Suprapubic skin (tissue), 4 donors: Measurements from ENCODE around the gene ATP2C2. TPM values are rescaled to one million over a fixed set of nuclear protein-coding genes. Genes with fewer than 3 reads are reported as not detected.
A peak's percentile ranks its signal among the peaks of the same experiment; 100 is the strongest.

ENCODE experiments used
- DNase-seq, 2 donors: peaks; one replicate each; pipeline ENCODE4 v3.0.0-alpha.2; 2019; ENCODE audit warnings: low spot score in 2 of 2
- H3K27ac ChIP-seq: fragments of 200-600 bp; sonication (generic); one replicate; pipeline ENCODE4 v1.5.1; 2019
- H3K27me3 ChIP-seq: fragments of 200-600 bp; sonication (generic); one replicate; pipeline ENCODE4 v1.5.1; 2019
- H3K36me3 ChIP-seq: fragments of 200-600 bp; sonication (generic); one replicate; pipeline ENCODE4 v1.5.1; 2019
- H3K4me1 ChIP-seq: fragments of 200-600 bp; sonication (generic); one replicate; pipeline ENCODE4 v1.5.1; 2019
- H3K4me3 ChIP-seq: fragments of 200-600 bp; sonication (generic); one replicate; pipeline ENCODE4 v1.5.1; 2019; ENCODE audit warnings: mild to moderate bottlenecking
- H3K9me3 ChIP-seq: fragments of 200-600 bp; sonication (generic); one replicate; pipeline ENCODE4 v1.5.1; 2019
- EP300 ChIP-seq: sonication (generic); formaldehyde crosslinking; IDR thresholded peaks from one replicate; pipeline ENCODE4 v1.6.1; 2017; ENCODE audit warnings: antibody characterized with exemption
- POLR2A ChIP-seq, 2 donors: fragments of 450-650 bp; IDR thresholded peaks; one replicate each; pipeline ENCODE4 v1.6.1; 2017; ENCODE audit warnings: antibody characterized with exemption in 2 of 2, mild to moderate bottlenecking in 2 of 2, moderate library complexity in 2 of 2
- POLR2AphosphoS5 ChIP-seq, 3 donors: sonication (generic); formaldehyde crosslinking; IDR thresholded peaks; one replicate each; pipeline ENCODE4 v1.6.1; 2017; ENCODE audit warnings: antibody characterized with exemption in 3 of 3
- WGBS: methylation state at CpG from one replicate; pipeline ENCODE4 v1.1.5; 2018; 5-methylcytosine and 5-hydroxymethylcytosine counted together
- total RNA-seq, 4 donors: library from RNA; depleted of rRNA; stranded (reverse); fragments of >200 nt; gene quantifications; one replicate each; pipeline ENCODE4 v1.1.0, GENCODE V29; 2016
- TF ChIP-seq, protein P1 (sequence below), 2 donors: fragments of 200-600 bp in 1 of 2; fragments of 450-650 bp in 1 of 2; sonication (generic) in 1 of 2; IDR thresholded peaks; one replicate each; pipeline ENCODE4 v1.5.1; 2016 to 2019; ENCODE audit warnings: antibody characterized with exemption in 2 of 2, mild to moderate bottlenecking in 1 of 2, moderate library complexity in 1 of 2

Gene ATP2C2
- total RNA-seq, 4 donors from 2014 or later: 28.0 to 85.6 (median 40.3) TPM

DNA sequence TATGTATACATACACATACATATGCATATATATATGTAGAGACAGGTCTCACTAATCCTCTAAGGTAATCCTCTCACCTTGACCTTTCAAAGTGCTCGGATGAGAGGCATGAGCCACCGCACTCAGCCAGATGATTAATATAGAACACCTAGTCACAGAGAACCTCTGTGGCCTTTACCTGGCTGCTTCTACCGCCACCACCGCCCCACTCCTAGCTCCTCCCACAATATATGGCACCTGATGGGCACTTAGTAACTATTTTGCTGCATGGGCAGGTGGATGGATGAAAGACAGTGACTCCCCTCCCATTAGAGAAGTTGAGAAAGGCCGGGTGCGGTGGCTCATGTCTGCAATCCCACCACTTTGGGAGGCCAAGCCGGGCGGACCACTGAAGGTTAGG is 16.7 kb upstream of the ATP2C2 start:
- TF ChIP-seq, protein P1, sequence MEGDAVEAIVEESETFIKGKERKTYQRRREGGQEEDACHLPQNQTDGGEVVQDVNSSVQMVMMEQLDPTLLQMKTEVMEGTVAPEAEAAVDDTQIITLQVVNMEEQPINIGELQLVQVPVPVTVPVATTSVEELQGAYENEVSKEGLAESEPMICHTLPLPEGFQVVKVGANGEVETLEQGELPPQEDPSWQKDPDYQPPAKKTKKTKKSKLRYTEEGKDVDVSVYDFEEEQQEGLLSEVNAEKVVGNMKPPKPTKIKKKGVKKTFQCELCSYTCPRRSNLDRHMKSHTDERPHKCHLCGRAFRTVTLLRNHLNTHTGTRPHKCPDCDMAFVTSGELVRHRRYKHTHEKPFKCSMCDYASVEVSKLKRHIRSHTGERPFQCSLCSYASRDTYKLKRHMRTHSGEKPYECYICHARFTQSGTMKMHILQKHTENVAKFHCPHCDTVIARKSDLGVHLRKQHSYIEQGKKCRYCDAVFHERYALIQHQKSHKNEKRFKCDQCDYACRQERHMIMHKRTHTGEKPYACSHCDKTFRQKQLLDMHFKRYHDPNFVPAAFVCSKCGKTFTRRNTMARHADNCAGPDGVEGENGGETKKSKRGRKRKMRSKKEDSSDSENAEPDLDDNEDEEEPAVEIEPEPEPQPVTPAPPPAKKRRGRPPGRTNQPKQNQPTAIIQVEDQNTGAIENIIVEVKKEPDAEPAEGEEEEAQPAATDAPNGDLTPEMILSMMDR (IDR thresholded peaks at IDR 0.05): no peak
- TF ChIP-seq EP300 (no peak), POLR2A (IDR thresholded peaks at IDR 0.05) (no peak), POLR2AphosphoS5 (IDR thresholded peaks at IDR 0.05) (no peak)
- Histone ChIP-seq H3K9me3 (no peaks in the 10 kb centered on the region), H3K36me3 (no peaks in the 10 kb centered on the region), H3K27ac (no peak overlapping the region), H3K4me3 (no peak overlapping the region), H3K4me1 (peaks cover 14% of the 10 kb centered on the region), H3K27me3 (no peaks in the 10 kb centered on the region)
- no peak for DNase-seq
- WGBS: 88% methylated on average over 8 of the region's 8 CpGs

GRCh38 chr16:84354306-84354705 is 14.0 kb upstream of the ATP2C2 start:
- Histone ChIP-seq H3K9me3 (no peaks in the 10 kb centered on the region), H3K4me3 (no peak overlapping the region), H3K27ac (peak overlapping the region; percentile 41), H3K27me3 (no peaks in the 10 kb centered on the region), H3K36me3 (no peaks in the 10 kb centered on the region), H3K4me1 (peaks cover 22% of the 10 kb centered on the region)
- no peak for TF ChIP-seq POLR2AphosphoS5 (IDR thresholded peaks at IDR 0.05)
- no peak for DNase-seq
- WGBS: 53% methylated on average over 4 of the region's 6 CpGs

GRCh38 chr16:84355149-84355548 is 13.2 kb upstream of the ATP2C2 start:
- DNase-seq: no peak
- TF ChIP-seq, protein P1 (IDR thresholded peaks at IDR 0.05): no peak
- TF ChIP-seq POLR2A (IDR thresholded peaks at IDR 0.05) (no peak), POLR2AphosphoS5 (IDR thresholded peaks at IDR 0.05) (no peak), EP300 (no peak)
- H3K9me3 ChIP-seq: no peaks in the 10 kb centered on the region
- H3K4me3 ChIP-seq: no peak overlapping the region
- peaks cover 22% of the 10 kb centered on the region for H3K4me1 ChIP-seq
- no peaks in the 10 kb centered on the region for H3K36me3 ChIP-seq
- no peaks in the 10 kb centered on the region for H3K27me3 ChIP-seq
- H3K27ac ChIP-seq: no peak overlapping the region
- WGBS: 91% methylated on average over 2 of the region's 2 CpGs

GRCh38 chr16:84356176-84356575 is 12.2 kb upstream of the ATP2C2 start:
- no peak for DNase-seq
- H3K36me3 ChIP-seq: no peaks in the 10 kb centered on the region
- H3K9me3 ChIP-seq: no peaks in the 10 kb centered on the region
- peaks cover 22% of the 10 kb centered on the region for H3K4me1 ChIP-seq
- no peak overlapping the region for H3K27ac ChIP-seq
- no peaks in the 10 kb centered on the region for H3K27me3 ChIP-seq
- H3K4me3 ChIP-seq: no peak overlapping the region
- WGBS: 55% methylated on average over 10 of the region's 10 CpGs
- TF ChIP-seq, protein P1 (IDR thresholded peaks at IDR 0.05): no peak
- TF ChIP-seq POLR2AphosphoS5 (IDR thresholded peaks at IDR 0.05) (no peak), EP300 (no peak), POLR2A (IDR thresholded peaks at IDR 0.05) (no peak)

GRCh38 chr16:84356591-84357116 is 11.7 kb upstream of the ATP2C2 start:
- Histone ChIP-seq H3K27me3 (no peaks in the 10 kb centered on the region), H3K27ac (no peak overlapping the region), H3K36me3 (no peaks in the 10 kb centered on the region), H3K4me1 (peaks cover 22% of the 10 kb centered on the region), H3K9me3 (no peaks in the 10 kb centered on the region), H3K4me3 (no peak overlapping the region)
- 52% methylated on average over 9 of the region's 11 CpGs for WGBS
- no peak for TF ChIP-seq POLR2A (IDR thresholded peaks at IDR 0.05)
- no peak for TF ChIP-seq POLR2AphosphoS5 (IDR thresholded peaks at IDR 0.05)
- TF ChIP-seq, protein P1 (IDR thresholded peaks at IDR 0.05): no peak
- no peak for TF ChIP-seq EP300
- no peak for DNase-seq

DNA sequence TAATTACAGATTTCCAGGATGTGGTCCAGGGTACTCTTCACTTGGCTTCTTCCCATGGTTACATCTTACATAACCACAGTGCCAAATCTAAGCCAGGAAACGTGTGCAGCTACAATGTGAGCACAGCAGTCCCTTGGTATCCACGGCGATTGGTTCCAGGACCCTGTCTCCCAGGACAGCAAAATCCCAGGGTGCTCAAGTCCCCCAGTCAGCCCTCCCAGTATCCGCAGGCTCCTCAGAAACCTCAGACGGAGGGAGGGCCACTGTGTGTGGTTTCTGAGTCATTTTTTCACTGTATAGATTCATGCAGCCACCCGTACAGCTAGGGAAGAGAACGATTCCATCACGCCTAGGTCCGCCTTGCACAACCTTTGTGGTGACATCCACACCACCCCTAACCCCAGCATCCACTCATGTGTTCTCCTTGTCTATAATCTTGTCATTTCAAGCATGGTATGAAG is 11.1 kb upstream of the ATP2C2 start:
- TF ChIP-seq EP300 (no peak), POLR2A (IDR thresholded peaks at IDR 0.05) (no peak), POLR2AphosphoS5 (IDR thresholded peaks at IDR 0.05) (no peak)
- TF ChIP-seq, protein P1 (IDR thresholded peaks at IDR 0.05): no peak
- DNase-seq: no peak
- H3K9me3 ChIP-seq: no peaks in the 10 kb centered on the region
- WGBS: 35% methylated on average over 9 of the region's 9 CpGs
- no peaks in the 10 kb centered on the region for H3K27me3 ChIP-seq
- H3K27ac ChIP-seq: no peak overlapping the region
- H3K4me3 ChIP-seq: no peak overlapping the region
- no peaks in the 10 kb centered on the region for H3K36me3 ChIP-seq
- peaks cover 22% of the 10 kb centered on the region for H3K4me1 ChIP-seq
